22Rv1 (cell line): ENCODE measurements around the gene SEPTIN2.

Experiments used
- CTCF ChIP-seq: fragments of 450-650 bp; IDR thresholded peaks from 2 replicates; pipeline ENCODE4 v1.5.1; 2017; ENCODE audit warnings: mild to moderate bottlenecking
- ZFX ChIP-seq: fragments of 450-650 bp; IDR thresholded peaks from 2 replicates; pipeline ENCODE4 v1.6.1; 2017; ENCODE audit warnings: antibody characterized with exemption, borderline replicate concordance

GRCh38 chr2:241356871-241357260 lies 41.1 kb downstream of the SEPTIN2 start:
- TF ChIP-seq CTCF (no peak), ZFX (no peak)
